ENCODE measurements around the gene FAM13C.
"Not testable (repeated sequence)": the region's sequence is repeated elsewhere in the genome, so short reads cannot be mapped to it uniquely, and the experiment has no call there.

The FAM13C gene

DNA sequence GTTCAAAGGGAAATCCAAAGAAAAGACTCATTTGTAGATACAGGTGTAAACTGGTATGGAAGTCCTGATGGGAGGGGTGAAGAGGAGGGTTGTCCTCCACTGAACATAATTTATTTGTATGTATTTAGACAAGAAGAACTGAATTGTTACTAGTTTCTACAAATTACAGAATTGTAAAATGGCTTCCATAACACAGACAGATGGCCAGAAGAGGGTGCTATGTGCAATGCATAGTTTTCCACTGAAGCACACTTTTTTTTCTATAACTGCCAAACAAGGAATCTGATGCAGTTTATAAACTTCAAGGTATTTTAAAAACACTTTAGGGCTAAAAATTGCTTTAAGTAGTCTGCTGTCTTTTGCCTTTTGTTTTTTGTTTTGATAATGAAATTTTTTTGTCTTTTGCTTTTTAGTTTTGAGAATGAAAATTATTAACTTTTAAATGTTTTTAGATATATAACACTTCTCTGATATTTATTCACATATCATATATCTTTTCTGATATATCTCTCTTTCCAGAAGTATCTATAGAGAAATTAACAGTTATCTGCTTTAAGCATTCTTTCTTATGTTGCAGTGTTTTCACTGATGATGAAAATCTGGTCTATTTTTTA, 127.4 kb downstream of the FAM13C start:
- H3K27ac Mint-ChIP-seq = no peak overlapping the region
- no peaks in the 10 kb centered on the region for H3K9me3 Mint-ChIP-seq
- no peak for DNase-seq
- no peaks in the 10 kb centered on the region for H3K27me3 Mint-ChIP-seq
- H3K36me3 Mint-ChIP-seq (ENCODE audit: low read depth) = no peaks in the 10 kb centered on the region
- no peak overlapping the region for H3K4me3 Mint-ChIP-seq
- no peaks in the 10 kb centered on the region for H3K4me1 Mint-ChIP-seq (ENCODE audit: low read depth)

DNA sequence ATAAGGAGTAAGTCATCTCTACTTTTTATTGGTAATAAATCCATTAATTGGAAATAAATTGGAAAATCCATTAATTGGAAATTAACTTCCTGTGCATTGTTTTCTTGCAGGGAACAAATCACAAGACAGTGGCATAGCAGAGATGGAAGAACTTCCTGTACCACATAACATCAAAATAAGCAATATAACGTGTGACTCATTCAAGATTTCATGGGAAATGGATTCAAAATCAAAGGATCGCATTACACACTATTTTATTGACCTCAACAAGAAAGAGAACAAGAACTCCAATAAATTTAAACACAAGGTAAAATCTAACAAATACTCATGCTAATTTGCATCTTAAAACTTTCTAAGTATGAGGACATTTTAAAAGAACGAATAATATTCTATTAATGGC, 128.2 kb downstream of the FAM13C start:
- no peaks in the 10 kb centered on the region for H3K36me3 Mint-ChIP-seq (ENCODE audit: low read depth)
- no peaks in the 10 kb centered on the region for H3K4me1 Mint-ChIP-seq (ENCODE audit: low read depth)
- no peaks in the 10 kb centered on the region for H3K9me3 Mint-ChIP-seq
- H3K4me3 Mint-ChIP-seq = no peak overlapping the region
- H3K27me3 Mint-ChIP-seq = no peaks in the 10 kb centered on the region
- no peak overlapping the region for H3K27ac Mint-ChIP-seq
- DNase-seq = no peak

DNA sequence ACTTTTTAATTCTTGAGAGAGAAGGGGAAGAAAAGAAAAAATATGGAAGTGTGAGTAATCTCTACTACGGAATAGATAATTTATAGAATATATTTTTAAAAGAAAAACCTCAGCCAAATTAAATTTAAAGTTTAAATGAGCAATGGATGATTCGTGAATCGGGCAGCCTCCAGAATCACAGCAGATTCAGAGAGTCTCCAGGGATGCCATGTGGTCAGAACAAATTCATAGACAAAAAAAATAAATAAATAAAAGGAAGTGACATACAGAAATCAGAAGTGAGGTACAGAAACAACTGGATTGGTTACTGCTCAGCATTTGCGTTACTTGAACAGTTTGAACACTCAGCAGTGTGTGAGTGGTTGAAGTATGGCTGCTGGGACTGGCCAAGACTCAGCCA, 132.9 kb downstream of the FAM13C start:
- Mint-ChIP-seq H3K9me3 (no peaks in the 10 kb centered on the region), H3K27me3 (no peaks in the 10 kb centered on the region), H3K27ac (no peak overlapping the region), H3K4me1 (ENCODE audit: low read depth) (no peaks in the 10 kb centered on the region), H3K36me3 (ENCODE audit: low read depth) (no peaks in the 10 kb centered on the region), H3K4me3 (no peak overlapping the region)
- no peak for DNase-seq

DNA sequence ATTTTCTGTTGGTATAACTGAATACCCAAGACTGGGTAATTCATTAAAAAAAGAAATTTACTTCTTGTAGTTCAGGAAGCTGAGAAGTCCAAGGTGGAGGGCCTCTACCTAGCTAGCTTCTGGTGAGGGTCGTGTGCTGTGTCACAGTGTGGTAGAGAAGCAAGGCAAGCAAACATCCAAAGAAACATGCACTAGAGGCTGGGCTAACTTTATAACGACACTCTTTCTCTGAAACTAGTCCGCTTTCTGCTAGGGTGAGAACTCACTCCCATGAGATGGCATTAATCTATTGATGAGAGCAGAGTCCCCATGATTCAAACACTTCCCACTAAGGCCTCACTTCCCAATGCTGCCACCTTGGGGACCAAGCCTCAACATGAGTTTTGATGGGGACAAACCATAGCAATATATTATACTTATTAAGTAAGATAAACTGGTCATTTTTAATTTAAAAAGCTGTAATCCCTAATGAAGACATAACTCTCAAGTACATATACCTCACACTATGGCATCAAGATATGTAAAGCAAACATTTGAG, 135.1 kb downstream of the FAM13C start:
- Mint-ChIP-seq H3K4me1 (ENCODE audit: low read depth) (no peaks in the 10 kb centered on the region), H3K27ac (no peak overlapping the region), H3K4me3 (no peak overlapping the region), H3K27me3 (no peaks in the 10 kb centered on the region), H3K36me3 (ENCODE audit: low read depth) (no peaks in the 10 kb centered on the region), H3K9me3 (no peaks in the 10 kb centered on the region)
- no peak for DNase-seq

DNA sequence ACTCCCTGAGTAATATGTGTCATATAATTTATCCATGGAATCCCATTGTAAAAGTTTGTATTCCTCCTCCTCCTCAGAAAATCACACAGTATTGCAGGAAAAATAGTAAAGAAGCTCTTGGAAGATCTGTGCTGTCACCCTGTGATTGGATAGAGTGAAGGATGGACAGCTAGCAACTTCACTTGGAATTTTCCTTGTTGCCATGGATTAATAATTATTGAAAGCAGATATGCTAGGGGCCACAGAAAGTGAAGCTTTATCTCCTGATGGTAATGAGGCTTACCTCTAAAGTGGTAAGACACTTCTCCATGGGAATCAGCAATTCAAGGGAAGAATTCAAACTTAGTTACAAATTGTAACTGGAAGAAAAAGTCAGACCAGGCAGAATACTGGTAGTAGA, 137.1 kb downstream of the FAM13C start:
- H3K27me3 Mint-ChIP-seq = no peaks in the 10 kb centered on the region
- no peaks in the 10 kb centered on the region for H3K36me3 Mint-ChIP-seq (ENCODE audit: low read depth)
- no peaks in the 10 kb centered on the region for H3K9me3 Mint-ChIP-seq
- H3K27ac Mint-ChIP-seq = no peak overlapping the region
- no peak for DNase-seq
- H3K4me3 Mint-ChIP-seq = no peak overlapping the region
- H3K4me1 Mint-ChIP-seq (ENCODE audit: low read depth) = no peaks in the 10 kb centered on the region

DNA sequence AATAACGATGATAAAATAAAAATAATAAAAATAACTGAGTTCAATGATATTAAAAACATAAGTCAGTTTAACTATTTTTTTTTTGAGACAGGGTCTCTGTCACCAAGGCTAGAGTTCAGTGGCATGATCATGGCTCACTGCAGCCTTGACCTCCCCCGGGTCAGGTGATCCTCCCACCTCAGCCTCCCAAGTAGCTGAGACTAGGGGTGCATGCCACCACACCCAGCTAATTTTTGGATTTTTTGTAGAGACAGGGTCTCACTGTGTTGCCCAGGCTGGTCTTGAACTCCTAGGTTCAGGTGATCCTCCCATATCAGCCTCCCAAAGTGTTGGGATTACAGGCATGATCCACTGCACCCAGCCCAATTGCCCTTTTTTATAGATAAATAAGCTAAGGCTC, 138.8 kb downstream of the FAM13C start:
- H3K4me1 Mint-ChIP-seq (ENCODE audit: low read depth) = not testable (repeated sequence)

DNA sequence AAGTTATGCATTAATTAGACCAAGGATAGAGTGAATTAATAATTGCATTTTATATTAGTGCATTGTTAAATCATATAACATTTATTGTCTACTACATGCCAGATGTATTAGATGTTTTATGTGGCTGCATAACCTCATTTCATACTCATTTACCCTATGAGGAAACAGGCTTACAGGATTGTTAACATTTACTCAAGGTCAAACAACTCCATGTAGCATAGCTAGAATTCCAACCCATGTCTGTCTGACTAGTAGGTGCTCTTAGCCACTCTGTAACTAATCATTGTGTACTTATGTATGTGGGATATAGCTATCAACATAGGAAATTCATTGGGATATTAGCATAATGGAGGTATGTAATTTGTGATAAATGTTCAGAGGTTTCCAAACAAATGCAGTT, 139.6 kb downstream of the FAM13C start:
- H3K27ac Mint-ChIP-seq = no peak overlapping the region
- H3K9me3 Mint-ChIP-seq = no peaks in the 10 kb centered on the region
- H3K4me3 Mint-ChIP-seq = no peak overlapping the region
- no peaks in the 10 kb centered on the region for H3K4me1 Mint-ChIP-seq (ENCODE audit: low read depth)
- no peak for DNase-seq
- H3K27me3 Mint-ChIP-seq = no peaks in the 10 kb centered on the region
- no peaks in the 10 kb centered on the region for H3K36me3 Mint-ChIP-seq (ENCODE audit: low read depth)

More for the DNA sequence above, 138.8 kb downstream of the FAM13C start:
- DNase-seq; H3K27ac Mint-ChIP-seq; H3K36me3 Mint-ChIP-seq (ENCODE audit: low read depth); H3K4me3 Mint-ChIP-seq; H3K9me3 Mint-ChIP-seq; H3K27me3 Mint-ChIP-seq: not testable (repeated sequence)

DNA sequence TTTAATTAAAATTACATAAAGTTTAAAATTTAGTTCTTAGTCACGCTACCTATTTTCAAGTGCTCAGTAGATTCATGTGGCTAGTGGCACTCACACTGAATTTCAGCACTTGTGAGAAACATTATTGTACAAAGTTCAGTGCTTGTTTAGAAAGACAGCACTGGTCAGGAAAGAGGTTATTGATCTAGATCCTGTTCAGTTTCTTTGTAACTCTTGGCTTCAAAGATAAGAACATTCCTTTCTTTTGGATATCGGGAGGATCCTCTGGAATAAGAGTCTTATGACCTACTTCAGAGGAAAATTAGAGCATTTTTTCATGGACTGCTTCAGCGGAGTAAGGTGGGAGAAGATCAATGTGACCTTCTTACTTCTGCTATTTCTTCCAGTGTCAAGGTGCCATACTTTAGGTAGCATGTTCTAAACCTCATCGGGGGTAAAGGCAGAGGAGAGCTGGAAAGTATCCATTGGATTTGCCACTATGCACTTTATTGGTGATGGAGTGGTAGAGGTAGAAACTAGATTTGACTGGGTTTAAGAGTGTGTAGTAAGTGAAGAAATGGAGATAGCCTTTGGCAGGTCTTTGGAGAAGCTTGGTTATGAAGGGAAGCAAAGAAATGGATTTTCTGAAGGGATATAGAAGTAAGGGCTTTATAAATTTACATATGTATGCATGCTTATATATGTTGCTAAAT, 146.0 kb downstream of the FAM13C start:
- Mint-ChIP-seq H3K9me3 (no peaks in the 10 kb centered on the region), H3K27me3 (no peaks in the 10 kb centered on the region), H3K4me3 (no peak overlapping the region), H3K27ac (no peak overlapping the region), H3K4me1 (ENCODE audit: low read depth) (no peaks in the 10 kb centered on the region), H3K36me3 (ENCODE audit: low read depth) (no peaks in the 10 kb centered on the region)
- no peak for DNase-seq

DNA sequence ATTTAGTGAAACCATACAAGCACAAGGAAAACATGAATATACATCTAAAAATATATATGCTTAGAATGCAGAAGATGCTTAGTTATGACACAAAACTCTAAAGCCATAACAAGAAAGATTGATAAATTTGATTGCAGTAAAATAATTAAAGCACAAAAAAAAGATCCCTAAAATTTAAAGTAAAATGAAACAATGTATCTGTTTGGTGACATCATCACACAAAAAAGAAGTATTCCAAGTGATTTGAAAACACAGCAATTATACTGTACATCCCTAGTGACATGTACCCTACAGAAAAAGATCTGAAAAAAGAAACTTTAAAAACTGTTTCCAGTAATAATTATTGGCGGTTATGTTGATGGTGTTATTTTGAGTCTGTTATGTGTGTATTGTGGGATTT, 148.2 kb downstream of the FAM13C start:
- no peak overlapping the region for H3K4me3 Mint-ChIP-seq
- H3K9me3 Mint-ChIP-seq = no peaks in the 10 kb centered on the region
- H3K4me1 Mint-ChIP-seq (ENCODE audit: low read depth) = no peaks in the 10 kb centered on the region
- no peaks in the 10 kb centered on the region for H3K27me3 Mint-ChIP-seq
- H3K27ac Mint-ChIP-seq = no peak overlapping the region
- no peaks in the 10 kb centered on the region for H3K36me3 Mint-ChIP-seq (ENCODE audit: low read depth)
- no peak for DNase-seq

DNA sequence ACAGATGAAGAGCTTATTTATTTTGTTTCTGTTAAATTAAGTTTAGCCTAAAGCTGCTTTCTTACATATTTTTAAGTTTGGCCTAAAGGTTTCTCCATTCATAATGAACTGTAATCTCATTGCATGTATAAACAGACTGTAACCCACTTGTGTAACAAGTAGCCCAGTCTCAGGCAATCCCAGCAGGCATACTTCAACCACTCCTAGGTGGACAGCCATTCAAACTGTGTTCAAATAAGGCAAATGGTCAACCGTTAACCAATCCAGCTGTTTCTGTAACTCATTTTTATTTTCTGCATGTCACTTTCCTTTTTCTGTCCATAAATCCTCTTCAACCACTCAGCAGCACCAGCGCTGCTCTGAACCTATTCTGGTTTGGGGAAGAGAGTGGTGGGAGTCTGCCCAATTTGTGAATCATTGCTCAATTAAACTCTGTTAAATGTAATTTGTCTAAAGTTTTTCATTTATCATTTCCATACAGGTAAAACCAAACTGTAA, 150.0 kb downstream of the FAM13C start:
- Mint-ChIP-seq H3K27me3 (no peaks in the 10 kb centered on the region), H3K36me3 (ENCODE audit: low read depth) (no peaks in the 10 kb centered on the region), H3K4me1 (ENCODE audit: low read depth) (no peaks in the 10 kb centered on the region), H3K9me3 (peaks cover 3% of the 10 kb centered on the region), H3K4me3 (no peak overlapping the region), H3K27ac (no peak overlapping the region)
- DNase-seq = no peak

DNA sequence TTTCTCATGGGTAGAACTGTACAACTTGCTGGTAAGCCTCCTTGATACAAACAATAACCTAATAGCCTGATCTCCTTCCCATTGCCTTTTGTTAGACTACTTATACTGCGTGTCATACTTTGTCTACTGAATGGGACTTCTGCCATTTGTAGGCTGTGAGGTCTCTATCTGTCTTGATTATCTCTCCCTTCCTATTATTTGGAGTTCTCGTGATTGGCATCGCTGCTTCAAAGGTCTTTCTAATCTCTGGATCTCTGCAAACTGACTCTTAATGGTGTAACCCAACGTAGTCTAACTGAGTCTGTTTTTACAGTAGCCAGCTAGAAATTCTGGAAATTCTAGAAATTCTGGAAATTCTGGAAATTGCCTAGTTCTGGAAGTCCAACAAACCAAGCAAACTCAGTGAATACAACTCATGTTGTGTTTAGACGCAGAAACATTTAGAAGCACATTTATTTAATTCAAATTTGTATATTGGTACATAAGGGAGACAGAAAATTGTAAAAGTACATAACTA, 156.1 kb downstream of the FAM13C start:
- Mint-ChIP-seq H3K4me3 (no peak overlapping the region), H3K27me3 (no peaks in the 10 kb centered on the region)
- DNase-seq = no peak

More for the DNA sequence above, 156.1 kb downstream of the FAM13C start:
- Mint-ChIP-seq H3K9me3 (peaks cover 9% of the 10 kb centered on the region), H3K27ac (no peak overlapping the region), H3K4me1 (ENCODE audit: low read depth) (no peaks in the 10 kb centered on the region), H3K36me3 (ENCODE audit: low read depth) (no peaks in the 10 kb centered on the region)
